ENCODE results near the gene ORM1.

The ORM1 gene

DNA sequence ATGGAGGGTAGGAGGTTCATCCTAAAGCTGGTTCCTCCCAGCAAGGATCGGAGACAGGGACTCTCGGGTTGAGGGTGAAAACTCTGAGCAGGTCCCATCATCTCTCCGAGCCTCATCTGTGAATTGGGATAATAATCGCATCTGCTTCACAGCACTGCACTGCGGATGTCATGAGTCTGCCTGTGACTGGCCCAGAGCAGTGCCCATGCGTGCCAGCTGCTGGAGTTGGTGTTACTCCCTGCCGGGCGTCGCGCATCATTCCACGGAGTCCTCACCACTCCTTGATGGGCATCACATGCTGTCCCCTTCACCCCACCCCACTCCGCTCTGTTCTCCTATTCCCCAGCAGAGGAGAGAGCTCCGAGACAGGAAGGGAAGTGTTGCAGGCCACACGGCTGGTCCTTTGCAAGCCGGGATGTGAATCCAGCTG, 35.1 kb upstream of the ORM1 start:
- no peak for DNase-seq

GRCh38 chr9:114288193-114289091, 34.5 kb upstream of the ORM1 start:
- DNase-seq, result peak; percentile 43

GRCh38 chr9:114289106-114289505, 33.8 kb upstream of the ORM1 start:
- peak; percentile 8 for DNase-seq

DNA sequence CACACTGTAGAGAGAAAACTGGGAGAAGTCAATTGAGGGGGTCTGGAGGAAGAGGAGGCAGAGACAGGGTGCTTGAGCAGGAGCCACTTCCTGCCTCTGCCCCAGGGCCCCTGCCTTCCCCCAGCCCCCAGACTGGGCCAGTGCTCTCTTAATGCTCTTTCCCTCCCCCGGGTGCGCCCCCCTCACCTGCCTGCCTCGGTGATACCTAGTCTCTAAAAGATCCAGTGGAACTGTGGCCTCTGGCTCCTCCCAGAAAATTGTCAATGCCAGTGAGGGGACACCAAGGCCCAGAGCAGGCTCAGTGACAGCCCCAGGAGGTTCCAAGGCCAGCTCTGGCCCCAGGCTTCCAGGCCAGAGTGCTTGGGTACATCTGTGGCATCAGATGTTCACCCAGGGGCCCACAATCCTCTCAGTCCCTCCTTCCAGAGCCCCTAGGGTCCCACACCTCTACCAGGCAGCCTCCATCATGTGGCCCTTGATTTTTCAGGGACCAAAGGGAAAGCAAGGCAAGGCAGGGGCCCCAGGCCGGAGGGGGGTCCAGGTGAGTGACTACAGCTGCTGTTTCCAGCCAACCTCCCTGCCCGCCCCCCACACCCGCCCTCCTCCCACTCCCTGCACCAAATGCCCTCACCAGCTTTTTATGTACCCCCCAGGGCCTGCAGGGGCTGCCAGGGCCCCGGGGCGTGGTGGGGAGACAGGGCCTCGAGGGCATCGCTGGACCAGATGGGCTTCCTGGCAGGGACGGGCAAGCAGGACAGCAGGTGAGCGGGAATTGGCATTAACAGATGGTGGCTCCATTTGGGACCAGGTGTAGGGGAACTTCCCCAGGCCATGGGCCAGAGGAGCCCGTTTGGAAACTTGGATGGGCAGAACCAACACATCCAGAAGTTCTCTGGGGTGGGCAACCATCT, 33.1 kb upstream of the ORM1 start:
- peak; percentile 51 for DNase-seq

- no peak for DNase-seq
These were observed 32.3 kb upstream of the ORM1 start for GRCh38 chr9:114290561-114290986.

DNA sequence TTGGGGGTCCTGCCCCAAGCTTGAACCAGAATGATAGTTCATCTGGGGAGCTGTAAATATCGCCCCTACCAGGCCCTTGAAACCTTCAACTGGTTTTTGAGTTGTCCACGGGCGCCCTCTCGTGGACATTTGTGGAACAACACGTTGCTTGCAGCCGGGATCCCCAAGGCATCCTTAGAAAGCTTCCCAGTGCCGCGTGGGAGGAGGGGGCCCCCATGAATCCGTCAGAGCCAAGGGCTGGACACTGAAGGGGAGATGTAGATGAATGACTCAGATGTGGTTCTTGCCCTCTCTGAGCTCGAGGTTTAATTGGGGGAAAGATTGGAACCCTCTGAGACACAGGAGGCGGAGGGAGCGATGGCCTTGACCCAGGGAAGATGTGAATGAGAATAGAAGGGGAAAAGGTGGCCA, 31.8 kb upstream of the ORM1 start:
- peak; percentile 96 for DNase-seq

- peak; percentile 38 for DNase-seq
These were observed 30.9 kb upstream of the ORM1 start for GRCh38 chr9:114291886-114292590.

GRCh38 chr9:114294664-114295063, 28.2 kb upstream of the ORM1 start:
- no peak for DNase-seq

DNA sequence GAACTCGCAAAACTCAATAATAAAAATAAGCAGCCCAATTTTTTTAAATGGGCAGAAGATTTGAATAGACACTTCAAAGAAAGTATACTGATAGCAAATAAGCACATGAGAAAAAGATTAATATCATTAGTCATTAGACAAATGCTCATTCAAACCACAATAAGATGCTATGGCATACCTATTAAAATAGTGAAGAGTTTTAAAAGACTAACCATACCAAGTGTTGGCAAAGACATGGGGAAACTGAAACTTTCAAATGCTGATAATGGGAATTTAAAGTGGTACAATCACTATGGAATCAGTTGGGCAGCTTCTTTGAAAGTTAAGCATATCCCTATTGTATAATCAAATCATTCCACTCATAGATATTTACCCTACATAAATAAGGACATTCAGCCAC, 26.6 kb upstream of the ORM1 start:
- DNase-seq, result no peak

DNA sequence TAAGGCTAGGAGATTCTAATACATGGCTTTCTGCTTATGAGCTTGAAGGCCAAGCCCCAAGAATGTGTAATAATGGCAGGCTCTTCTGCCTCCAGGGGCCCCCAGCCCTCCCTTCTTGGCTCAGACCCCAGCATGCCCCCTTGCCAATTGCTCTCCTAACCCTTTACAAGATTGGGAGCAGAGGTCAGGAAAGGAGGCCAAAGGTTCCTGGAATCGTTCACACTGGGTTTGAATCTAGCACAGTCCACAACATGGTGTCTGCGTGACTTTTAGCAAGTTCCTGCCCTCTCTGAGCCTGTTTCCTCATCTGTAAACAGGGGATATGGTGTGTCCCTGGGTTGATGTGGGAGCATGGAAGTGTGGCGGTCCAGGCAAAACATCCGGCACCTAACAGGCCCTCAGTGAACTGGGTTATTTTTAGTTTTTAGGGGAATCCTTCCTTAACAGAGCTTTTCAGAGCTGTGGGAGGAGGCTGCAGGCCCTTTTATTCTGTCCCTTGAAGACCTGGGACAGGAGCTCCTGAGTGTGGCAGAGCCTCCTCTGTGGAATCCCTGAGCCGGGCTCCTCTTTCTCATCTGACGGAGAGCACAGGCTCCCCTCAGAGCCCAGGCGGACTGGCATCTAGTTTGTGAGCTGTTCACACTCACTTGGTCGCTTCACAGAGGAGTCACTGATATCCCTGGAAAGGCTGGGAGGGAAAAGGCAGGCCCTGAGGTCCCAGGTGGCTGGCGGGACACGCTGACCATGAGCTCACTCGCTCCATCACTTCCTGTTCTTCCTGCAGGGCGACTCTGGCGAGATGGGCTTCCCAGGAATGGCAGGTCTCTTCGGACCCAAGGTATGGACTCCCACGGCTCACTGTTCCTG, 23.4 kb upstream of the ORM1 start:
- peak; percentile 32 for DNase-seq

GRCh38 chr9:114300153-114300845, 22.6 kb upstream of the ORM1 start:
- peak; percentile 22 for DNase-seq

- DNase-seq, result peak; percentile 30
These were observed 21.8 kb upstream of the ORM1 start for GRCh38 chr9:114300846-114301797.

GRCh38 chr9:114301798-114302565, 20.9 kb upstream of the ORM1 start:
- peak; percentile 40 for DNase-seq

DNA sequence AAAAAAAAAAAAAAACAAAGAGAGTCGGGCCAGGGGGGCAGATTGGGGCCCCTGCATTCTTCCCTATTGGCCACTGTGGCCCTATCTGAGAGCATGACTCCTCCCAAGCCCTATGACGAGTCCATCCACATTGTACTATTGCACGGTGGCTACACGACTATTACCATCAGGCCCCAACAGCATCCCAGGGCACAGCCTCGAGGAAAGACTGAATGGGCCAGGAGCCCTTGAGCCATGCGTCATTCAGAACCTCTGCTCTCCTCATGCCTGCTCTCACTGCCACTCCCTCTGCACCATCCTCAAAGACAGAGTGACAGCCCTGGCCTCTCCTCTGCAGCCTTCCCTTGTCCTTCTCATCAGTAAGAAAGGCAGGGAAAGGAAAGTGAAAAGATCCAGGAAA, 20.2 kb upstream of the ORM1 start:
- peak; percentile 13 for DNase-seq

DNA sequence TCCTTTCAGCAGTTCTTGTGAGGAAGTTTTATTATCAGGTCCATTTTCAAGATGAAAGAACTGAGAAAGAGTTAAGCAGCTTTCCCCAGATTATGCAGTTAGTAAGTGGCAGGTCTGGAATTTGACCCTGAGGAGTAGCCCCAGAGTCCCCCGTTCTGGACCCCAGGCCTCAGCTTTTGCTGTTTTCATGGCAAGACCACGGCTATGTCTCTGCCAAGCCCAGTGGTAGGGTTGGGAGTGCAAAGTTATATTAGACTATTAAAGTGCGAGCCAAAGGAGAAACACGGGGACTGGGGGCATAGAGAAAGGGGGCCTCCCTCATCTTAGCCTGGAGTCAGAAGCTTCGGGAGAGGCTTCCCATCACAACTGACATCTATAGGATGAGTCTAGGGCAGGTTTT, 19.3 kb upstream of the ORM1 start:
- DNase-seq, result peak; percentile 28

GRCh38 chr9:114303977-114304376, 18.9 kb upstream of the ORM1 start:
- DNase-seq, result peak; percentile 43

DNA sequence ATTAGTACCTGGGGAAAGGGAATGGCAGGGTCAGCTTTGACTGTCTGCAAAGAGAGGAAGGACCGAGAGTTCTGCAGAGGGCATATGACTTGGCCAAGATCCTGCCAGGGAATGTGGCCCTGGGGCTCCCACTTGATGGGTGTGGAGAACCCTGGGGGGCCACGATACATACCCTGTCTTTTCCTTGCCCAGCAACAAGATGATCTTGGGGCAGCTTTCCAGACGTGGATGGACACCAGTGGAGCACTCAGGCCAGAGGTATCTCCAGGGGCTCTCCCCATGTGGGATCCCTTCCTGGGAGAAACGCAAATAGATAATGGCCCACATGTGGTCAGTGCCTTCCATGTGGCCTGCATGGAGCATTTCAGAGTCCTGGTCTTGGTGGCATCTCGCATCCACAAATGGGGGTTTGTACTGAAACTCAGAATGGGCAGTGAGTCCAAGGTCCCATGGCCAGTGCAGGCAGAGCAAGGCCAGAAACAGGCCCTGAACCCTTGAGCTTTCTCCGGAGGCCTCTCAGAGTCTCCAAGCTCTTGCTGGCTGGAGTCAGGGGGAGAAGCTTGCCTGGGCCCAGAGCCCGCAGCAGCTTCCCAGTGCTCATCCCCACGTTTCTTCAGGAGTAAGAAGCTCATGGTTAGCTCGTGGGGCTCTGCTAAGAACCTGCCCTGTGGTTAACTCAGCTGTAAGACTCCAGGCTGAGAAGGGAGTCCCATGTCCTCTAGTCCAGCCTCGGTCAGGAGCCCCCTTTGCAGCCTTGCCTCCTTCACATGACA, 18.3 kb upstream of the ORM1 start:
- peak; percentile 43 for DNase-seq

- DNase-seq, result no peak
These were observed 15.0 kb upstream of the ORM1 start for GRCh38 chr9:114307899-114308267.
